ENCODE results near the gene DOP1B.
"Not testable (repeated sequence)": the region's sequence is repeated elsewhere in the genome, so short reads cannot be mapped to it uniquely, and the experiment has no call there.

The DOP1B gene

DNA sequence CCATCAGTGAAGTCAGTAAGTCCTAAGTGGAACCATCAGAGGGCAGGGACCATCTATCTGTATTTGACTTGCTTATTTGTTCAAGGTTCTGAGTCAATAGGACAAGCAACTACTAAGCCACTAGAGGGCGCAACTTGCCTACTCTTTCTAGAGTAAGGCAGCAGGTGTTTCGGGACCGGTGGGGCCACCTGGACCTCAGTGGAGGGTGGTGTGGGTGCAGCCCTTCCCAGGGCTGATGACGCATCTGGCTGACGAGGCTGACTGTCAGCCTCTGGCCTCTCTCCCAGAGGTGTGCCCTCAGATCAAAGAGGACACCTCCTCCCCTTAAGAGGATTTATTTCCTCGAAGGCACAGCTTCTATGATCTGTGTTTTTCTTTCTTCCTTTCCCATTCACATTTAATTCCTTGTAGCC, 15.1 kb upstream of the DOP1B start:
- peak; percentile 78 for DNase-seq

DNA sequence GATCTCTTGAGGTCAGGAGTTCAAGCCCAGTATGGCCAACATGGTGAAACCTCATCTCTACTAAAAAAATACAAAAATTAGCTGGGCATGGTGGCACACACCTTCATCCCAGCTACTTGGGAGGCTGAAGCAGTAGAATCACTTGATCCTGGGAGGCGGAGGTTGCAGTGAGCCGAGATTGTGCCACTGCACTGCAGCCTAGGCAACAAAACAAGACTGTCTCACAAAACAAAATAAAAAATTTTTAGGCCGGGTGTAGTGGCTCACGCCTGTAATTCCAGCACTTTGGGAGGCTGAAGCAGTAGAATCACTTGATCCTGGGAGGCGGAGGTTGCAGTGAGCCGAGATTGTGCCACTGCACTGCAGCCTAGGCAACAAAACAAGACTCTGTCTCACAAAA, 12.4 kb upstream of the DOP1B start:
- not testable (repeated sequence) for DNase-seq

- no peak for DNase-seq
Measured at GRCh38 chr21:36145259-36145658, 11.4 kb upstream of the DOP1B start.

GRCh38 chr21:36147911-36148310, 8.7 kb upstream of the DOP1B start:
- no peak for DNase-seq

- no peak for DNase-seq
Measured at GRCh38 chr21:36148886-36149285, 7.7 kb upstream of the DOP1B start.

DNA sequence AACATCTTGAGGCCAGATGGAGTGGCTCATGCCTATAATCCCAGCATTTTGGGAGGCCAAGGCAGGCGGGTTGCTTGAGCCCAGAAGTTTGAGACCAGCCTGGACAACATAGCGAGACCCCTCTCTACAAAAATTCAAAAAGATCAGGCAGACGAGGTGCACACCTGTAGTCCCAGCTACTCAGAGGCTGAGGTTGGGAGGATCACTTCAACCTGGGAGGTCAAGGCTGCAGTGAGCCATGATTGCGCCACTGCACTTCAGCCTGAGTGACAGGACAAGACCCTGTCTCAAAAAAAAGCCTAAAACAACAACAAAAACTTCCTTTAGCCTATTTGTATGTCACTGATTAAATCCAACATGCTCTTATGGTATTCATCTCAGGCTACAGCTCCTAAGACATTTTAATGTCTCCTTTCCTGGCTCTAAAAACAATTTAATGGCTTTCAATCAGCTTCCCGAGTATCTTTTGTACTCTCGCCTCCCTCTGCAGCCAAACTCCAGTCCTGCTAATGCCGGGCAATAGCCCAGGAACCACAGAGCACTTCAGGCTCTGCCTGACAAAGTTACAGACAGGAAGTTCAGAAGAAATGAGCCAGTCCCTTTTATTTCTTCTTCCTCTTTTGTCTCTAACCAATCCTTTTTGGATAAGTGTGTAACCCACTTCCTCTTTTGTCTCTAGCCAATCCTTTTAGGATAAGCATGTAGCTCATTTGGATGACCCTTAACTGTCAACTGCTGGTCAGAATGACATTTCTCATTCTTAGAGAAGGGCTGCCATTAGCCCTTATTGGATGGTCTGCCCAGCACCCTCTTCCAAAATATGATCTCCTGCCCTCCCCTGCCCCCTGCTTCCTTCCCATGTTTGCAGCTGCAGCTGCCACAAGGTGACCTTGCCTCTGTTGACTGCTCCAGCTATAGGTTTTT, 6.6 kb upstream of the DOP1B start:
- DNase-seq: peak; percentile 80

- no peak for DNase-seq
Measured at GRCh38 chr21:36155603-36156338, 853 bp upstream of the DOP1B start.

DNA sequence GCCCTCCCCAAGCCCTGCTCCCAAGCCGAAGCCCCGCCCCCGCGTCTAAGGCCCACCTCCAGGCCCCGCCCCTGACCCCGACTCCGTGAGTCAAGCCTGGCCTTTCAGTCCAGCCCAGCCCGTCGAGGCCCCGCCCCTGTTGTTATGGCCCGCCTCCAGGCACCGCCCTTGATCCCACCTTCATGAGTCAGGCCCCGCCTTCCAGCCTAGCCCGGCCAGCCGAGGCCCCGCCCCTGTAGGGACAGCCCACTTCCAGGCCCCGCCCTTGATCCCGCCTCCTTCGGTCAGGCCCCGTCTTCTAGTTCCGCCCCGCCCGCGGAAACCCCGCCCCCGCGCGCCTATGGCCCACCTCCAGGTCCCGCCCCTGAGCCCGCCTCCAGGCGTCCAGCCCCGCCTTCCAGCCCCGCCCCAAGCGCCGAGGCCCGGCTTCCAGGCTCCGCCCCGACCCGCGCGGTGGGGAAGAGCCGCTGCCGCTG, 247 bp upstream of the DOP1B start:
- DNase-seq: peak; percentile 99

GRCh38 chr21:36159356-36159921, 2.8 kb downstream of the DOP1B start:
- no peak for DNase-seq

GRCh38 chr21:36160850-36161178, 4.2 kb downstream of the DOP1B start:
- DNase-seq: no peak

DNA sequence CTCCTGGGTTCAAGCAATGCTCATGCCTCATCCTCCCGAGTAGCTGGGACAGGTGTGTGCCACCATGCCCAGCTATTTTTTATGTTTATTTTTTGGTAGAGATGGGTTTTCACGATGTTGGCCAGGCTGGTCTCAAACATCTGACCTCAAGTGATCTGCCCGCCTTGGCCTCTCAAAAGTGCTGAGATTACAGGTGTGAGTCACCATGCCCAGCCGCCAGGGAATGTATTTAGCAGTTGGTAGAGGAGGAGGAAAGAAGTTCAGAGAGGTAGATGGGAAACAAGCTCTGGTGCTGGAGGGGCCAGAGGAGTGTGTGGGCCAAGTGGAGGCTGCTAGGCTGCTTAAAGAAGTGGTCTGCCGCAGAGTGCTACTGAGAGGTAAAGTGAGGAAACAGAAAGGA, 6.0 kb downstream of the DOP1B start:
- no peak for DNase-seq

DNA sequence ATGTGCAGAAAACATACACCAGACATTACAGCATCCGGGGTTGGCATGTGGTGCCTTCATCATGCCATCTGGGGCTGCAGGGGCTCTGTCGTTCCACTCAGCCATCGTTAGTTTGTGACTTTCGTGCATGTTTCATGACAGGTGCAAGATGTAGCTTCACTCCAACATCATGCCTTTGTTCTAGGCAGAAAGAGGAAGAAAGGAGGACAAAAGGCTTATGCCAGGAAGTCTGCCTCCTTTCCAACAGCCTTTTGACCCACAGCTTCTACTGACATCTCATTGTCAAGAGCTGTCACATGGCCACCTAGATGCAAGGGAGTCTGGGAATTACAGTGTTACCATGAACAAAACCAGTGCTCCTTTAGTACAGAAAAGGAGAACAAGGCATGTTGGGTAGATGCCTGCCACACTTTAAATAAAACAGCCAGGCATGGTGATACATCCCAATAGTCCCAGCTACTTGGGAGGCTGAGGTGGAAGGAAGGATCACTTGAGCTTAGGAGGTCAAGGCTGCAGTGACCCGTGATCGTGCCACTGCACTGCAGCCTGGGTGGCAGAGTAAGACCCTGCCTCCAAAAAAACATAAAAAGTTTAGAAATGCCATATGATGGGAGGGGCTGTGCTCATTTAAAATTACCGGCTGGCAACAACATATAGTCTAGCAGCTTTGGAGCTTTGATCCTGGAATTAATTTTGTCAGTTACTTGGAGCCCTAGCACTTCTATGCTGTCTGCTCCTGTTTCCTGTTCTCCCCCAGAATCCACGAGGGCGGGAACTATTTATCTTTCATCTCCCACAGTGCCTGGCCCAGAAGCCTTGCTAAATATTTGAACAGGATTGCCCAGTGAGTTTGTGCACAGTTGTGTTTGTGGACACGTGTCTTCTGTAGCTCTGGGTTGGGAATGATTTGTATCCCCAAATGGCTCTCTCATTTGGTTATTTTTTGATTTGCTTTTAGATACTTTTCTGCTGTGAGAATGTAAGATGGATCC, 7.4 kb downstream of the DOP1B start:
- peak; percentile 19 for DNase-seq

DNA sequence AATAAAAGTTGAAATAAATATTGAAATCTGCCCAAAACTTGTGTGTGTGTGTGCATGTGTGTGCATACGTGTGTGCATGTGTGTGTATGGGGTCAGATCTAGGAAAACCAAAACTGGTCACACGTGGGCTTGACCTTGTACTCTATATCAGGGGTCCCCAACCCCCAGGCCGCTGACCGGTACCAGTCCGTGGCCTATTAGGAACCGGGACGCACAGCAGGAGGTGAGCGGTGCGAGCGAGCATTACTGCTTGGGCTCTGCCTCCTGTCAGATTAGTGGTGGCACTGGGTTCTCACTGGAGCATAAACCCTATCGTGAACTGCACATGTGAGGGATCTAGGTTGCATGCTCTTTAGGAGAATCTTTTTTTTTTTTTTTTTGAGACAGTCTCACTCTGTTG, 8.7 kb downstream of the DOP1B start:
- DNase-seq: no peak

- DNase-seq: no peak
Measured at GRCh38 chr21:36166705-36167104, 10.1 kb downstream of the DOP1B start.

GRCh38 chr21:36167541-36167940, 10.9 kb downstream of the DOP1B start:
- DNase-seq: no peak

- no peak for DNase-seq
Measured at GRCh38 chr21:36169470-36170128, 13.0 kb downstream of the DOP1B start.

GRCh38 chr21:36170823-36171222, 14.2 kb downstream of the DOP1B start:
- no peak for DNase-seq

GRCh38 chr21:36171336-36171735, 14.7 kb downstream of the DOP1B start:
- no peak for DNase-seq

GRCh38 chr21:36171741-36172331, 15.2 kb downstream of the DOP1B start:
- peak; percentile 22 for DNase-seq

- no peak for DNase-seq
Measured at GRCh38 chr21:36174780-36175179, 18.2 kb downstream of the DOP1B start.

DNA sequence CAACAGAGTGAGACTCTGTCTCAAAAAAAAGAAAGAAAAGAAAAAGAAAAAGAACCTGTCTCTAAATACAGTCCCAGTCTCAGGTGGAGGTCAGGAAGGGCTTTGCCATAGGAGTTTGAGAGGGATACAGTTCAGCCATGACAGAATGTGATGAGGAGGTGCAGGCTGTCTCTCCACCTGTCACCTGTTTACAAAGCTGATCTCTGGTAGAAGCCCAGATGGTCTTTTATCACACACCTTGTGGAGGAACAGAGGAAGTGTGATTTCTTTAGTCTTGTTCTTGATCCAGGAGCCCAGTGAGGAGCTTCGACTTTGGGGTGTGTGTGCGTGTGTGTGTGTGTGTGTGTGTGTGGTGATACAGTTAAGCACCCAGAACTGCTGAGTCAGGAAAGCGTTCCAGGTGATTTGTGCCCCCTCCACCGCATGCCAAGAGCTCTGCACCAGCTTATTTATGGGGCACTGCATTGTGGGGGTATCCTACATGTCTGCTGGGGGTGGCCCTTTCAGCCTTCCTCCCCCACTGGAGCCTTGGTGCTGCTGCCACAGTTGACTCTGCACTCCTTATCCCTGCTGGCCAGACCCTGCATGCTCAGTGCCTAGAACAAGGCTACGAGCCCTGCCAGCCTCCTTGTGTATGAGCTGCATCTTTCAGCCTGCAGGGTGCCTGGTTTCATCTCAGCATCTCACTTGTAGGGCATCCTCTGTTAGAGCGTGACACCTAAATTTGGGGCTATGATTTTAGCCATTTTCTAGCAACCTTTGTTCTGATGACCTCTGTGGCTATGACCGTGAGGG, 19.3 kb downstream of the DOP1B start:
- no peak for DNase-seq

Measured in GDM1 (cell line).